ENCODE results near the gene MOK.

DNA sequence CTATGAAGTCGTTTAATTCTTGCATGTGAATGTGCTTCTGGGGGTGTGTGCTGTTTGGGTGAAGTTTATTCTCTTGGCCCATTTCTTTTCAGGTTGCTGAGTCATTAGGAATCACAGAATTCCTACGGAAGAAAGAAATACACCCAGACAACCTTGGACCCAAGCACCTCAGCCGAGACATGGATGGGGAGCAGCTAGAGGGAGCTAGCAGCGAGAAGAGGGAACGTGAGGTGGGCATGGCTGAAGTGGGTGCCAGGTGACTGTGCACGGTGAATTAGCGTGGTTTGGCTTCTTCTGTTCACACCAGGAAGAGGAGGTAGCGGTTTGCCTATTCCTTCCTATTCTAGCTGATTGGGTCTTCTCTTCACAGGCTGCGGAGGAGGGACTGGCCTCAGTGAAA is 33.8 kb upstream of the MOK start:
- TF ChIP-seq, protein P1, sequence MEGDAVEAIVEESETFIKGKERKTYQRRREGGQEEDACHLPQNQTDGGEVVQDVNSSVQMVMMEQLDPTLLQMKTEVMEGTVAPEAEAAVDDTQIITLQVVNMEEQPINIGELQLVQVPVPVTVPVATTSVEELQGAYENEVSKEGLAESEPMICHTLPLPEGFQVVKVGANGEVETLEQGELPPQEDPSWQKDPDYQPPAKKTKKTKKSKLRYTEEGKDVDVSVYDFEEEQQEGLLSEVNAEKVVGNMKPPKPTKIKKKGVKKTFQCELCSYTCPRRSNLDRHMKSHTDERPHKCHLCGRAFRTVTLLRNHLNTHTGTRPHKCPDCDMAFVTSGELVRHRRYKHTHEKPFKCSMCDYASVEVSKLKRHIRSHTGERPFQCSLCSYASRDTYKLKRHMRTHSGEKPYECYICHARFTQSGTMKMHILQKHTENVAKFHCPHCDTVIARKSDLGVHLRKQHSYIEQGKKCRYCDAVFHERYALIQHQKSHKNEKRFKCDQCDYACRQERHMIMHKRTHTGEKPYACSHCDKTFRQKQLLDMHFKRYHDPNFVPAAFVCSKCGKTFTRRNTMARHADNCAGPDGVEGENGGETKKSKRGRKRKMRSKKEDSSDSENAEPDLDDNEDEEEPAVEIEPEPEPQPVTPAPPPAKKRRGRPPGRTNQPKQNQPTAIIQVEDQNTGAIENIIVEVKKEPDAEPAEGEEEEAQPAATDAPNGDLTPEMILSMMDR (IDR thresholded peaks at IDR 0.05; ENCODE audit: low read depth, low read length), result no peak
- no peak for TF ChIP-seq EZH2phosphoT487 (IDR thresholded peaks at IDR 0.05; ENCODE audit: low read depth)

Measured in OCI-LY3 (cell line).